B cell (primary cell): ENCODE results near the gene RBP4.

Experiments
- EZH2 ChIP-seq: IDR thresholded peaks from 2 replicates; pipeline ENCODE4 v1.6.1; 2012; ENCODE audit warnings: borderline replicate concordance, low read depth, mild to moderate bottlenecking, moderate library complexity, low read length; ENCODE audit not compliant: insufficient read depth, poor library complexity, severe bottlenecking
- TF ChIP-seq, protein P1 (sequence below): fragments of 200-600 bp; IDR thresholded peaks from one replicate; pipeline ENCODE4 v1.8.0; 2022; ENCODE audit warnings: antibody characterized with exemption, mild to moderate bottlenecking

DNA sequence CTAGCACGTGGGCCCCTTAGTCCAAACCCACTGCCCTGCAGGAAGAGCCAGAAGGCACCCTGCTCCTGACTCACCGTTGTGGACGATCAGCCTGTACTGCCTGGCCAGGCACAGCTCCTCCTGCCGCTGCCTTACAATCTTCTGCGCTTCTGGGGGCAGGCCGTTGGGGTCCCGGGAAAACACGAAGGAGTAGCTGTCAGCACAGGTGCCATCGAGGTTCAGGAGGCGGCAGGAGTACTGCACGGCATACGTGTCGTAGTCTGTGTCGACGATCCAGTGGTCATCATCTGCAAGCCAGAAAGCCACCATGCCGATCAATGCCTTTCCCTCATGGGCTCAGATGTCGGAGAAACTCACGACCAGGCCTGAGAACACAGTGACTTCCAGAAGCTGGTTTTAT is 7.3 kb downstream of the RBP4 start:
- TF ChIP-seq, protein P1, sequence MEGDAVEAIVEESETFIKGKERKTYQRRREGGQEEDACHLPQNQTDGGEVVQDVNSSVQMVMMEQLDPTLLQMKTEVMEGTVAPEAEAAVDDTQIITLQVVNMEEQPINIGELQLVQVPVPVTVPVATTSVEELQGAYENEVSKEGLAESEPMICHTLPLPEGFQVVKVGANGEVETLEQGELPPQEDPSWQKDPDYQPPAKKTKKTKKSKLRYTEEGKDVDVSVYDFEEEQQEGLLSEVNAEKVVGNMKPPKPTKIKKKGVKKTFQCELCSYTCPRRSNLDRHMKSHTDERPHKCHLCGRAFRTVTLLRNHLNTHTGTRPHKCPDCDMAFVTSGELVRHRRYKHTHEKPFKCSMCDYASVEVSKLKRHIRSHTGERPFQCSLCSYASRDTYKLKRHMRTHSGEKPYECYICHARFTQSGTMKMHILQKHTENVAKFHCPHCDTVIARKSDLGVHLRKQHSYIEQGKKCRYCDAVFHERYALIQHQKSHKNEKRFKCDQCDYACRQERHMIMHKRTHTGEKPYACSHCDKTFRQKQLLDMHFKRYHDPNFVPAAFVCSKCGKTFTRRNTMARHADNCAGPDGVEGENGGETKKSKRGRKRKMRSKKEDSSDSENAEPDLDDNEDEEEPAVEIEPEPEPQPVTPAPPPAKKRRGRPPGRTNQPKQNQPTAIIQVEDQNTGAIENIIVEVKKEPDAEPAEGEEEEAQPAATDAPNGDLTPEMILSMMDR = no peak
- TF ChIP-seq EZH2 = no peak
